HG03108 (cell line): ENCODE measurements around the gene NMRAL1.

Experiments used
- ATAC-seq: cut with Tn5 transposase; IDR thresholded peaks from one replicate; pipeline ENCODE4 v1.9.1; 2021; ENCODE audit warnings: moderate library complexity; ENCODE audit not compliant: unreplicated experiment

Gene NMRAL1

GRCh38 chr16:4505356-4506147, 31.1 kb upstream of the NMRAL1 start:
- ATAC-seq, result peak; percentile 71

GRCh38 chr16:4501071-4501478, 26.6 kb upstream of the NMRAL1 start:
- no peak for ATAC-seq

- ATAC-seq, result no peak
Observed at GRCh38 chr16:4500272-4500671, 25.8 kb upstream of the NMRAL1 start.

GRCh38 chr16:4499196-4499555, 24.8 kb upstream of the NMRAL1 start:
- ATAC-seq, result no peak

GRCh38 chr16:4498546-4499195, 24.2 kb upstream of the NMRAL1 start:
- no peak for ATAC-seq

GRCh38 chr16:4496305-4496704, 21.9 kb upstream of the NMRAL1 start:
- ATAC-seq, result no peak

GRCh38 chr16:4495766-4496165, 21.3 kb upstream of the NMRAL1 start:
- ATAC-seq, result no peak

GRCh38 chr16:4494746-4495490, 20.5 kb upstream of the NMRAL1 start:
- ATAC-seq, result no peak

- no peak for ATAC-seq
Observed at GRCh38 chr16:4491898-4492297, 17.5 kb upstream of the NMRAL1 start.

- no peak for ATAC-seq
Observed at GRCh38 chr16:4489030-4489429, 14.6 kb upstream of the NMRAL1 start.

- ATAC-seq, result no peak
Observed at GRCh38 chr16:4488499-4488967, 14.1 kb upstream of the NMRAL1 start.

GRCh38 chr16:4487955-4488498, 13.6 kb upstream of the NMRAL1 start:
- no peak for ATAC-seq

- ATAC-seq, result no peak
Observed at GRCh38 chr16:4486126-4486893, 11.9 kb upstream of the NMRAL1 start.

GRCh38 chr16:4481963-4482362, 7.5 kb upstream of the NMRAL1 start:
- no peak for ATAC-seq

GRCh38 chr16:4481526-4481925, 7.1 kb upstream of the NMRAL1 start:
- ATAC-seq, result no peak

GRCh38 chr16:4477966-4478365, 3.5 kb upstream of the NMRAL1 start:
- ATAC-seq, result no peak

- peak; percentile 92 for ATAC-seq
Observed at GRCh38 chr16:4475880-4476788, 1.7 kb upstream of the NMRAL1 start, which contains the start of gene HMOX2. Gene HMOX2 (plus strand): TSS chr16:4476398. CDS start chr16:4505525, 29,127 bp downstream.

- ATAC-seq, result no peak
Observed at GRCh38 chr16:4472880-4473279, 1.5 kb downstream of the NMRAL1 start.

- no peak for ATAC-seq
Observed at GRCh38 chr16:4471869-4472268, 2.6 kb downstream of the NMRAL1 start.

GRCh38 chr16:4468972-4469371, 5.5 kb downstream of the NMRAL1 start:
- no peak for ATAC-seq
